Neural progenitor cell (in vitro differentiated cells): ENCODE data around the gene POU6F2. TPM values are rescaled to one million over a fixed set of nuclear protein-coding genes. Genes with fewer than 3 reads are reported as not detected.

Experiments used
- DNase-seq: peaks from one replicate; pipeline ENCODE4 v3.0.0-alpha.2; 2016; ENCODE audit warnings: low spot score
- H2AFZ ChIP-seq: fragments of 200-600 bp; sonication (generic); replicated peaks from 2 replicates; pipeline ENCODE4 v1.6.1; 2016; ENCODE audit warnings: antibody characterized with exemption
- H3F3A ChIP-seq: fragments of 200-600 bp; sonication (generic); 2 replicates; pipeline ENCODE4 v1.6.1; 2016; ENCODE audit warnings: antibody characterized with exemption, low read depth
- H3K27ac ChIP-seq: fragments of 200-600 bp; sonication (generic); 2 replicates; pipeline ENCODE4 v1.5.1; 2016; ENCODE audit warnings: mild to moderate bottlenecking
- H3K27me3 ChIP-seq: fragments of 200-600 bp; sonication (generic); 2 replicates; pipeline ENCODE4 v1.6.1; 2016; ENCODE audit warnings: mild to moderate bottlenecking, moderate library complexity
- H3K36me3 ChIP-seq: fragments of 200-600 bp; sonication (generic); 2 replicates; pipeline ENCODE4 v1.5.1; 2016
- H3K4me1 ChIP-seq: fragments of 200-600 bp; sonication (generic); 2 replicates; pipeline ENCODE4 v1.6.1; 2016; ENCODE audit warnings: mixed run types
- H3K4me2 ChIP-seq: fragments of 200-600 bp; sonication (generic); 2 replicates; pipeline ENCODE4 v1.6.1; 2016
- H3K4me3 ChIP-seq: fragments of 200-600 bp; sonication (generic); 2 replicates; pipeline ENCODE4 v1.5.1; 2016
- H3K79me2 ChIP-seq: fragments of 200-600 bp; sonication (generic); 2 replicates; pipeline ENCODE4 v1.6.1; 2016; ENCODE audit warnings: low read depth
- H3K9ac ChIP-seq: fragments of 200-600 bp; sonication (generic); 2 replicates; pipeline ENCODE4 v1.6.1; 2016
- H3K9me3 ChIP-seq: fragments of 200-600 bp; sonication (generic); 2 replicates; pipeline ENCODE4 v1.5.1; 2016; ENCODE audit warnings: low read depth
- H4K20me1 ChIP-seq: fragments of 200-600 bp; sonication (generic); 2 replicates; pipeline ENCODE4 v1.6.1; 2016; ENCODE audit warnings: low read depth
- H3K27ac Mint-ChIP-seq: 3 replicates; pipeline ENCODE4 v1.8.0; 2021; ENCODE audit warnings: mixed read lengths
- H3K27me3 Mint-ChIP-seq: 2 replicates; pipeline ENCODE4 v1.8.0; 2022; ENCODE audit warnings: low read depth, mild to moderate bottlenecking, inconsistent platforms, moderate library complexity, mixed read lengths; ENCODE audit not compliant: insufficient read depth
- H3K36me3 Mint-ChIP-seq: 3 replicates; pipeline ENCODE4 v1.8.0; 2021; ENCODE audit warnings: mixed read lengths
- H3K4me1 Mint-ChIP-seq: 3 replicates; pipeline ENCODE4 v1.8.0; 2021; ENCODE audit warnings: mixed read lengths
- H3K4me3 Mint-ChIP-seq: 3 replicates; pipeline ENCODE4 v1.8.0; 2021; ENCODE audit warnings: mild to moderate bottlenecking, moderate library complexity, mixed read lengths
- H3K9me3 Mint-ChIP-seq: 3 replicates; pipeline ENCODE4 v1.8.0; 2020; ENCODE audit warnings: mixed read lengths
- CTCF ChIP-seq: fragments of 200-600 bp; sonication (generic); IDR thresholded peaks from 2 replicates; pipeline ENCODE4 v1.5.1; 2017; ENCODE audit warnings: antibody characterized with exemption, mild to moderate bottlenecking
- EZH2 ChIP-seq: fragments of 200-600 bp; sonication (generic); IDR thresholded peaks from 2 replicates; pipeline ENCODE4 v1.6.1; 2017; ENCODE audit warnings: antibody characterized with exemption, mild to moderate bottlenecking, moderate library complexity
- EZH2phosphoT487 ChIP-seq: fragments of 200-600 bp; sonication (generic); IDR thresholded peaks from 2 replicates; pipeline ENCODE4 v1.6.1; 2017; ENCODE audit warnings: antibody characterized with exemption
- total RNA-seq: library from RNA; depleted of rRNA; stranded (reverse); fragments of >200 nt; gene quantifications from 2 replicates; pipeline ENCODE4 v1.2.3, GENCODE V29; 2015; ENCODE audit warnings: low replicate concordance

POU6F2 gene
- total RNA-seq, 1 donor from 2014 or later = 3.4 TPM

- no peaks in the 10 kb centered on the region for H3K36me3 Mint-ChIP-seq
Measured at GRCh38 chr7:39017369-39017915, 39.7 kb downstream of the POU6F2 start.

GRCh38 chr7:39022796-39023195, 45.1 kb downstream of the POU6F2 start:
- Histone ChIP-seq H3K4me2 (no peak overlapping the region), H3K79me2 (no peaks in the 10 kb centered on the region), H4K20me1 (no peaks in the 10 kb centered on the region), H3K4me1 (no peaks in the 10 kb centered on the region), H3K4me3 (no peak overlapping the region), H3K36me3 (peaks cover 8% of the 10 kb centered on the region), H3K27ac (no peak overlapping the region), H3K9me3 (no peaks in the 10 kb centered on the region), H3F3A (no peaks in the 10 kb centered on the region), H3K27me3 (no peaks in the 10 kb centered on the region), H3K9ac (no peak overlapping the region), H2AFZ (no peak overlapping the region)
- Mint-ChIP-seq H3K27me3 (no peaks in the 10 kb centered on the region), H3K4me1 (no peaks in the 10 kb centered on the region), H3K4me3 (no peak overlapping the region), H3K36me3 (peaks cover 3% of the 10 kb centered on the region), H3K27ac (no peak overlapping the region), H3K9me3 (peaks cover 16% of the 10 kb centered on the region)
- TF ChIP-seq EZH2phosphoT487 = no peak
- no peak for TF ChIP-seq CTCF
- TF ChIP-seq EZH2 = no peak
- DNase-seq = no peak

More at GRCh38 chr7:39017369-39017915, 39.7 kb downstream of the POU6F2 start:
- Histone ChIP-seq H3K79me2 (no peaks in the 10 kb centered on the region), H4K20me1 (no peaks in the 10 kb centered on the region), H3K27ac (no peak overlapping the region), H3F3A (peaks cover 12% of the 10 kb centered on the region), H3K4me2 (no peak overlapping the region), H3K9ac (no peak overlapping the region), H3K36me3 (no peaks in the 10 kb centered on the region), H2AFZ (no peak overlapping the region), H3K4me1 (no peaks in the 10 kb centered on the region), H3K4me3 (no peak overlapping the region), H3K9me3 (no peaks in the 10 kb centered on the region), H3K27me3 (no peaks in the 10 kb centered on the region)
- Mint-ChIP-seq H3K4me3 (no peak overlapping the region), H3K4me1 (peaks cover 4% of the 10 kb centered on the region), H3K9me3 (peaks cover 2% of the 10 kb centered on the region), H3K27me3 (no peaks in the 10 kb centered on the region), H3K27ac (no peak overlapping the region)
- no peak for DNase-seq
- TF ChIP-seq CTCF = no peak
- TF ChIP-seq EZH2phosphoT487 = no peak
- TF ChIP-seq EZH2 = no peak

- H4K20me1 ChIP-seq = no peaks in the 10 kb centered on the region
- no peak for TF ChIP-seq EZH2
- no peak for TF ChIP-seq EZH2phosphoT487
- TF ChIP-seq CTCF = no peak
- H3K9me3 ChIP-seq = no peaks in the 10 kb centered on the region
- H3K36me3 Mint-ChIP-seq = peaks cover 3% of the 10 kb centered on the region
- H3K4me2 ChIP-seq = no peak overlapping the region
- peaks cover 3% of the 10 kb centered on the region for H3K4me1 Mint-ChIP-seq
- no peak overlapping the region for H3K9ac ChIP-seq
- no peak overlapping the region for H3K4me3 Mint-ChIP-seq
- no peak overlapping the region for H3K27ac ChIP-seq
- H3K27me3 ChIP-seq = no peaks in the 10 kb centered on the region
- peaks cover 8% of the 10 kb centered on the region for H3K36me3 ChIP-seq
- H3K4me3 ChIP-seq = no peak overlapping the region
- no peak for DNase-seq
- no peaks in the 10 kb centered on the region for H3K27me3 Mint-ChIP-seq
- no peak overlapping the region for H3K27ac Mint-ChIP-seq
- H3F3A ChIP-seq = no peaks in the 10 kb centered on the region
- H3K4me1 ChIP-seq = no peaks in the 10 kb centered on the region
- no peaks in the 10 kb centered on the region for H3K79me2 ChIP-seq
- H2AFZ ChIP-seq = no peak overlapping the region
- peaks cover 13% of the 10 kb centered on the region for H3K9me3 Mint-ChIP-seq
Measured at GRCh38 chr7:39027491-39027890, 49.8 kb downstream of the POU6F2 start.
